Measurements from ENCODE around the gene ABHD17A.

GRCh38 chr19:1858412-1859081 lies 26.7 kb downstream of the ABHD17A start:
- no peak for TF ChIP-seq REST (IDR thresholded peaks at IDR 0.05; ENCODE audit: low read depth)
- TF ChIP-seq EZH2 (IDR thresholded peaks at IDR 0.05): no peak
- no peak for TF ChIP-seq POLR2A (IDR thresholded peaks at IDR 0.05; ENCODE audit: borderline replicate concordance, extremely low read depth, insufficient read depth, insufficient read length)
- TF ChIP-seq MAX (IDR thresholded peaks at IDR 0.05): no peak
- TF ChIP-seq CTCF (IDR thresholded peaks at IDR 0.05 in 2 of 3, conservative IDR thresholded peaks at IDR 0.05 in 1 of 3; ENCODE audit: borderline replicate concordance in 1 of 3, insufficient read depth in 1 of 3, low read depth in 2 of 3, low read length in 2 of 3): no peak
- TF ChIP-seq FOSL1 (IDR thresholded peaks at IDR 0.05; ENCODE audit: low read depth): no peak
- no peak for TF ChIP-seq RAD21 (IDR thresholded peaks at IDR 0.05; ENCODE audit: low read depth)
- no peak for TF ChIP-seq ZBTB33 (IDR thresholded peaks at IDR 0.05; ENCODE audit: extremely low read depth, insufficient replicate concordance, low read length)
